ENCODE measurements around the gene TASOR2.

The TASOR2 gene

DNA sequence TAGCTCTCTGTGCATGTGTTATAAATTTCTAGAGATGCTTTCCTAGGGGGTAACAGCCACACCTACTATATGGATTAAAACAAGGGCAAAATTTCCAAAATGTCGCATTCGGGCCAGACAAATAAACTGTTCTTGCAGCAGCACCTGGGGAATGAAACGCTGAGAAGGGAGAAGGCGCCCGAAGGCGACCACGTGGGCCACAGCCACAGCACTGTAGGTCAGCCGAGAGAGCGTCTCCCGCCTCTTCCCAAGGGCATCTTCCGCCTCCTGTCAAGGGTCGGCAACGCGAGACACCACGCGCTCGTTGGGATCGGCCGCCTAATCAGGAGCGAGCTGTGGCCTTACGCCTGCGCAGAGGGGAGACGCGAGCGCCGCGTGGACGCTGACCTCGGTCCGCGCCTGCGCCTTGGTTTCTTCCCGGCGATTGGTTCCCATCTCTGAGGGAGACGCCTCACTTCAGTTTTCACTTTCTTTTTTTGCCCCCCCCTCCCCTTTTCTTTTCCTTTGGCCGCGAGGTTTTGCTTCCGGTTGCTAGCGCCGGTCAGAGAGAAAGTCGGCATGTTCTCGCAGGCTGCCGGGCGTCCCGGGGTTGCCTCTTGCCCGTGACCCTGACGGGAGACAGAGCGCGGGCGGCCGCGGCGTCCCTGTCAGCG lies at the start of gene TASOR2:
Gene TASOR2, plus strand, starts transcription at position 521 of the 653 bp plus-strand sequence. CDS start 35,805 bp downstream, outside the sequence.
- DNase-seq = peak; percentile 97

DNA sequence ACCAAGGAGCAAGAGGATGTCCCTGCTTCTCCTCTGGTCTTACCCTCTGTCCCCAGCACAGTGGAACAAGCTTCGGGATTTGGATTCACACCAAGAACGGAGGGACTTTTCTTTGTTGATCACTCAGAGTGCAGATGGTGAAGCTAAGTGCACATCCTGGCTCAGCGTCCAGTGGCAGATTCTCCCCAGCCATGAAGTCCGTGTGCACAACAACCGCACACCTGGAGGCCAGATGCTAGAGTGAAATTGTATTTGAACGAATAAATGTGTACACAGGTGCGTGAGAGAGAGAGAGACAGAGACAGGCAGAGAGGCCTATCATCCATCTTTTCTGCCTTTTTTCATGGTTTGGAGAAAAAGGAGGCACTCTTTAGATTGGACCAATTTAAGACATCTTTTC lies 49.7 kb upstream of the TASOR2 start:
- no peak for DNase-seq

DNA sequence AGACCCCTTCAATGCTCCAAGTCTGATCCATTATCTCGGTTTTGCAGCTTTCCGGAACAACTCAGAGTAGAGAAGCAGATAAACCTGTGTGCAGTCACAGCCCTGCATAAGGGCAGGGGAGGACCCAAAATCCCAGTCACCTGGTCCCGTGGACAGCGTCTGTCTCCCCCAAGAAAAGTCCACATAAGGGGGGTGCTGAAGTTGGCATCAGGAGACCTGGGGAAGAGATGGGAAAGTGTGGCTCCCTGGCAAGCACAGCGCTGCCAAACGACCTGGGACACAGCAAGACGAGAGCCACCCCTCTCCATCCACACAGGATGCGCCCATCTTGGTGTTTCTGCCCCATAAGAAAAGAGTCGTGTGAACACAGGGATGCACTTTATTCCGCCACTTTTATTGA lies 46.1 kb upstream of the TASOR2 start:
- no peak for DNase-seq

DNA sequence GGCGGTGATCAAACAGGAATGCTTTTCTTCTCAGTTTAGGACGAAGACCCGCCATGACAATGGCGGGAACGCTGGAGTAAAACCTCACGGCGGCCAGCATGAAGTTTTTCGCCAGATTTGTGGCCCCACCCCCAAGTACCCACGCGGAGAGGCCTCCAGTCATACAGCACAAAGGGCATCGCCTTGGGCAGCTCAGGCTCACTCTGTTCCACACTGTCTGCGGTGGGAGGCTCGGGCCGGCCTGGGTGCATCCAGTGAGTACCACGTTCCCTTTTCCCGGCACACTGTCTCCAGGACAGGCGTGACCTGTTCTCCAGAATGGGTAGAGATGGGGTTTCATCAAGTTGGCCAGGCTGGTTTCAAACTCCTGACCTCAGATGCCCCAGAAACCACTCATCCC lies 45.6 kb upstream of the TASOR2 start:
- DNase-seq = no peak

DNA sequence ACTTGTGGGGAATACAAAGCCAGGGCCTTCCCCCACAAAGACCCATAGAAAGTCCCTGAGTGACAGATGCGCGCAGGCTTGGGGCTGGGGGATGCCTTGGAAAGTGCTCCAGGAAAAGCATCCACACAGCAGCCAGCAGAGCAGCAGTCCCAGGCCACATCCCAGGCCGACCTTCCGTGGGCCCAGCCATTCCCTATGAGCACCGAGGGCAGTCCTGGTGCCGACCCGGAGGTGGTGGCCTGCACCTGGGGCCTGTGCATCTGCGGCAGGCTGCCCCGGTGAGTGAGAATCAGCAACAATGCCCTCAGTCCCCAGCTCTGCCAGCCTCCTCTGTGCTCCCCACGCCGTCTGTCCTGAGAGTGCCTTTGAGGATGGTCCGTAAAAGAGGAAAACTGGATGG lies 44.6 kb upstream of the TASOR2 start:
- no peak for DNase-seq

- DNase-seq = no peak
These were observed 44.1 kb upstream of the TASOR2 start for GRCh38 chr10:5640501-5640900.

- DNase-seq = no peak
These were observed 43.1 kb upstream of the TASOR2 start for GRCh38 chr10:5641501-5641900.

DNA sequence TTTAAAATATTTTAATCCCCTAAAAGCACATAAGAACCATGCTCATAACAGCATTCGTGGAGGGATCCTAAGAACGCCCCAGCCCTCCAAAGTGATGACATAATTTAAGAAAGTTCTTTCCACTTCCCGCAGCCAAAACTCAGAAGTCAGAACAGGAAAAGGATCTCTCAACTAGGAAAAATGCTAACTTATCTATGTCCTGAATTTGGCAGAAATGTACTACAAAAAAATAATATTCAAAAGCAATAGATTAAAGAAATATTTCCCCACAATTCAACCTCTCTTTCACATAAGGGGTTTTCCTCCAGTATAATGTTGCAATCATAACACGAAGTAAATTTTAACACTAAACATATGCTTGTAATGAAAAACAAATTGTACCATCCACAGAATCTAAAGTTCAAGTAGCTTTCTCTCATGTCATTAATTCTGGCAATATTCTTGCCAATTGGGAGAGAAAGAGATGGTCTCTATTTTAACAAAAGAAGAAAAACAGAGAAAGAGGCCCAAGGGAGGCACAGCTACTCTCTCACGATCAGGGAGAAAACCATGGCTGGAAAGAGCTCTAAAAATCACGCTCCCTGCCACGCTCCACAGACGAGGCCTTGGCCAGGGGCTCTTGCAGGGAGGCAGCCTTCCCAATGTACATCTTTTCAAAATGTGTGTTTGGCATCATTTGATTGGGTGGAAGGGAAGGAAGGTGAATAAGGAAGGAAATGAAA lies 41.1 kb upstream of the TASOR2 start:
- DNase-seq = peak; percentile 64

DNA sequence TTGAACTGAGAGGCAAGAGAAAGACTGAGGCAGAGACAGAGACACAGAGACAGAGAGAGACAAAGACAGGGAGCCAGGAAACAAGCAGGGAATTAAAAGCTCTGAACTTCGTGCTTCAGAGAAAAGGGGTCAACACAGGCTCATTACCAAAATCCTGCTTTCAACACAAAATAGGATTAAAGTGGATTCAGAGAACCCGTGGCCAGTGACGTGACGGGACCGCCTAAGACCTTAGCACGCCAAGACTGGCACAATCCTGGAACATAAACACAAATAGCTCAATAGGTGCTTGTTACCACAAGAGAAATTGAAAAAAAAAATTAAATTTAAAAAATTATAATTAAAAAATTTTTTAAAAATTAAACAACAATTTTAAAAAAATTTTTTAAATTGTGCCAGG lies 39.7 kb upstream of the TASOR2 start:
- DNase-seq = no peak

DNA sequence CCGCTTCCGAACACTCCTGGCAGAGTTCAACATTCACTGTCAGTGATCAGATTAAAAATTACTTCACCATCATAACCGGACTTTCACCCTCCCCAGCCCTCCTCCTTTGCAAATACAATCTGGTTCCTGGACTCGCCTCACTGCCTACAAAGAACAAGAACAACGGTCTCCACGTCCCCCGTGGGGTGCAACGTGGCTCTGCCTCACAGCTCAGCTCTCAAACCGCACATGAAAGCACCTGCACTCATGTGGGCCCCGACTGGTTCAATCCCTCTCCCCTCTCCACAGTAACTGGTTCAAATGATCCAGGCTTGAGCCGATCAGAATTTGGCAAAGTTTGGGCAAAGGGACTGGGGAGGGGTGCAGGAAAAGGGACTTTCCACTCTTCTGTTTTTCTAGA lies 39.3 kb upstream of the TASOR2 start:
- no peak for DNase-seq

- DNase-seq = no peak
These were observed 38.6 kb upstream of the TASOR2 start for GRCh38 chr10:5645944-5646617.

GRCh38 chr10:5647507-5648240 lies 37.0 kb upstream of the TASOR2 start:
- no peak for DNase-seq

GRCh38 chr10:5648494-5649457 lies 35.9 kb upstream of the TASOR2 start:
- DNase-seq = no peak

- DNase-seq = no peak
These were observed 34.9 kb upstream of the TASOR2 start for GRCh38 chr10:5649746-5650145.

DNA sequence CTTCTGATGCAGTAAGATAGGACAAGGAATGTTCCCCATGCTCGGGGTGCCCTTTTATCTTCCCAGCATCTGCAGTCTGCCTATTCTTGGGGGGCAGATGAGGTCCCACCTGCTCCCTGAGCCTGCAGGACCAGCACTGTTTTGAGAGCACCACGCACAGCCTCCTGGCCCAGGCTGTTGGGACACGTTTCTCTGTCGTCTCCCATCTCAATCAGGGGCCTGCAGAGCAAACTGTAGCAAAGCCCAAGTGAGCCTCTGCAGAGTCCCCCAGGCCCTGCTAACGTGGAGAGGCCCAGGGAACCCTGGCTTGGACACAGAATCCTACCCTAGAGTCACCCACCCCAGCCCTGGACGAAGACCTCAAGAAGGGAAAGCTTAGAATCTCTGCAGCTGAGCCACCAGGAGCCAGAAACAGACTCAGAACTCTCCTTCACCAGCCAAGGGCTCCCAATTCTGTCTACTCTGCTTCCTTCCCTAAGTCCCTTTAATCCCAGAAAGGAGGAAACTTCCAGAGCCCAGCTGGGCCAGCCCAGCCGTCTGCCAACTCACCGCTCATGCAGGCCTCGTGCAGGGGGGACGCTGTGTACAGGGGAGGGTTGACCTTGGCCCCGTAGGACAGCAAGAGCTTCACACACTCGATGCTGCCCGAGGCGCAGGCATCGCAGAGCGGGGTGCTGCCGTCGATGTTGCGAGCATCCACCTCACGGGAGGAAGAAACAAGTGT lies 33.8 kb upstream of the TASOR2 start:
- DNase-seq = no peak

- DNase-seq = no peak
These were observed 33.3 kb upstream of the TASOR2 start for GRCh38 chr10:5651388-5651764.

- DNase-seq = no peak
These were observed 31.9 kb upstream of the TASOR2 start for GRCh38 chr10:5652746-5653145.

- DNase-seq = no peak
These were observed 30.4 kb upstream of the TASOR2 start for GRCh38 chr10:5654218-5654755.

DNA sequence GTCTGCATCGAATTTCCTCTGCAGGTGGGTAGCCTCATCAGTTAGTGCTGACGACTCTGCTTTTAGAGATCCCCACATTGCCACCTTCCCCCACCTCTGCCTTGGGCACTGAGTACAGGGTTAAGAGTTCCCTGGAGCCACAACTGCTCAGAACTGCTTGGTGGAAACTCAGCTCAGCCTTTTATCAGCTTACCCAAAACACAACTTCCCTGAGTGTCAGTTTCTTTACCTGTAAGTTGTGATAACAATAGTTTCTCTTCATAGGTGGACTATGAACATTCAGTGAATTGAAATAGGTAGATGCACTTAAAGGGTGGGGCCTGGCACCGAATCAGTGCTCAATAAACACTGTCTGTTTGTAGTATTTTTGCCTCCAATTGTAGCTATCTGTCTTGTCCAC lies 29.5 kb upstream of the TASOR2 start:
- DNase-seq = no peak

DNA sequence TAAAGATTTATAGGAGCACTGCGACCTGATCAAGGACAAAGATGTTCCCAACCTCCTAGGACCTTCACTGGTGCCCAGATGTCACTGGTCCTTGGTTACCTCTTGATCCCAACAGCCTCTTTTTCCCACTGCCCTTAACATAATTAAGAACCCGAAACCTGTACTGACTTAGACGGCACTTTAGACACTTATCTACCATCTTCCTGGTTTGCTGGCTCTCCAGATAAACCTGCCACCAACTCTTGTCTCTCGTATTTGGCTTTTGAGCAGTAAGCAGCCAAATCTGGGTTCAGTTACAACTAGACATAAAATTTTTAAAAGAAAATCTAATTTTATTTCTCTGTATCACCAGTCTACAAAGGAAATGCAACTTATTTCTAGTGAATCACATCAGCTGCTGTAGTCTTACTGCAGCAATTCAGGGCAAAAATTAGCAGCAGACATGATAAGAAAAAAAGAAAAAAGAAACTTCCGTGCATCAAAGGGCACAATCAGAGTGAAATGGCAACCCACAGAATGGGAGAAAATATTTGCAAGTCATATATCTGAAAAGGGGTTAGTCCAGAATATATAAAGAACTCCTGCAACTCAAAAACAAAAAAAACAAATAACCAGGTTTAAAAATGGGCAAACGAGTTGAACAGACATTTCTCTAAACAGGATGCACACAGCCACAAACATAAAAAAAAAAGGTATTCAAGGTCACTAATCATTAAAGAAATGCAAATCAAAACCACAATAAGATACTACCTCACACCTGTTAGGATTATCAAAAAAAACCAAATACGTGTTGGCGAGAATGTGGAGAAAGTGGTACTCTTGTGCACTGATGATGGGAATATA lies 27.7 kb upstream of the TASOR2 start:
- no peak for DNase-seq
